ENCODE results near the gene GRM7.

DNA sequence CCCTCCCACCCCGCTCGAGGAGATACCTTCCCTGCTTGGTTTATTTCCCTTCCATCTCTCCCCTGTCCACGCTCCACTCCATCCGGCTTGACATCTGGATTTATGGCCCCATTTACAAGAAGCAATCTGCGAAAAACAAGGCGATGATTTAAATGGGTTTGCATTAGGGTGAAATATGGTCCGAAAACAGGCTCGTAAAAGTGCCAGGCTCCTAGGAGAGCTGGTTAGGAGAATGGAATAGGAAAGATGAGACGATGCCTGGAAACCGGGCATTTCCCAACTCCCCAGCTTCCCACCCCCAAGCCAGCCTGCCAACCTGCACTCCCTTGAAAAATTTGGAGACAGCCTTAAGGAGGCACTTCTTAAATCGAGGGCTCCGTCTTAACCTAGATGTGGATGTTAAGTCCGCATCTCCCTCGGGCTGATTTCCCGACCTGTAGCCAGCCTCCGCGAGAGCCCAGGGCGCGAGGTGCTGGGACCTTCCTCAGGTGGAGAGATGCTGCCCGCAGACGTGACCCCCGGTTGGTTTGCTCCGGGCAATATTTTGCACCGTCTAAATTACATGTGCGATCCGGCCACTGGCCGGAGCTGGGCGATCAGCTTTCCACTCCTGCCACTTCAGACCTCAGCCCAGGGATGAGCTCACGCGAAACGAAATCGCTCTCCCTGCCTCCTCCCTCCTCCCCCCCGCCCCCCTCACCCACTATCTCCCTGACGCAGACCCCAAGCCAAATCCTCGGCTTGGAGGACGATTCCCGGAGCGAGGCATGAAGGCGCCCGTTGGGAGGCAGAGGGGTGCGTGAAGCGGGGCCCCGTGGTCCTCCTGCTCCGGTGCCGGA is 1.3 kb downstream of the GRM7 start:
- TF ChIP-seq MAFK (IDR thresholded peaks at IDR 0.05; ENCODE audit: low read depth, low read length) (no peak), POLR2A (IDR thresholded peaks at IDR 0.05; ENCODE audit: low read depth, low read length) (no peak), MAZ (IDR thresholded peaks at IDR 0.05; ENCODE audit: borderline replicate concordance, low read depth, low read length) (no peak), NFE2L2 (IDR thresholded peaks at IDR 0.05; ENCODE audit: low read depth, low read length) (no peak), SMC3 (IDR thresholded peaks at IDR 0.05; ENCODE audit: low read depth, low read length) (no peak), CEBPB (IDR thresholded peaks at IDR 0.05; ENCODE audit: low read depth, low read length) (no peak)
- TF ChIP-seq, protein P1, sequence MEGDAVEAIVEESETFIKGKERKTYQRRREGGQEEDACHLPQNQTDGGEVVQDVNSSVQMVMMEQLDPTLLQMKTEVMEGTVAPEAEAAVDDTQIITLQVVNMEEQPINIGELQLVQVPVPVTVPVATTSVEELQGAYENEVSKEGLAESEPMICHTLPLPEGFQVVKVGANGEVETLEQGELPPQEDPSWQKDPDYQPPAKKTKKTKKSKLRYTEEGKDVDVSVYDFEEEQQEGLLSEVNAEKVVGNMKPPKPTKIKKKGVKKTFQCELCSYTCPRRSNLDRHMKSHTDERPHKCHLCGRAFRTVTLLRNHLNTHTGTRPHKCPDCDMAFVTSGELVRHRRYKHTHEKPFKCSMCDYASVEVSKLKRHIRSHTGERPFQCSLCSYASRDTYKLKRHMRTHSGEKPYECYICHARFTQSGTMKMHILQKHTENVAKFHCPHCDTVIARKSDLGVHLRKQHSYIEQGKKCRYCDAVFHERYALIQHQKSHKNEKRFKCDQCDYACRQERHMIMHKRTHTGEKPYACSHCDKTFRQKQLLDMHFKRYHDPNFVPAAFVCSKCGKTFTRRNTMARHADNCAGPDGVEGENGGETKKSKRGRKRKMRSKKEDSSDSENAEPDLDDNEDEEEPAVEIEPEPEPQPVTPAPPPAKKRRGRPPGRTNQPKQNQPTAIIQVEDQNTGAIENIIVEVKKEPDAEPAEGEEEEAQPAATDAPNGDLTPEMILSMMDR (conservative IDR thresholded peaks at IDR 0.05; ENCODE audit: low read depth, low read length): no peak
- TF ChIP-seq, protein P2, sequence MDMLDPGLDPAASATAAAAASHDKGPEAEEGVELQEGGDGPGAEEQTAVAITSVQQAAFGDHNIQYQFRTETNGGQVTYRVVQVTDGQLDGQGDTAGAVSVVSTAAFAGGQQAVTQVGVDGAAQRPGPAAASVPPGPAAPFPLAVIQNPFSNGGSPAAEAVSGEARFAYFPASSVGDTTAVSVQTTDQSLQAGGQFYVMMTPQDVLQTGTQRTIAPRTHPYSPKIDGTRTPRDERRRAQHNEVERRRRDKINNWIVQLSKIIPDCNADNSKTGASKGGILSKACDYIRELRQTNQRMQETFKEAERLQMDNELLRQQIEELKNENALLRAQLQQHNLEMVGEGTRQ (IDR thresholded peaks at IDR 0.05; ENCODE audit: low read depth, low read length): no peak

Data from IMR-90 (cell line).